ENCODE data around the gene RAB36.

RAB36 gene

GRCh38 chr22:23144932-23145877, at the start of gene RAB36:
RAB36 (plus strand) TSS chr22:23145477; CDS start chr22:23146617, 1,140 bp downstream.
- DNase-seq, result peak; percentile 82 to 86

- no peak for DNase-seq
These were observed 49.4 kb upstream of the RAB36 start for GRCh38 chr22:23095733-23096342.

GRCh38 chr22:23097412-23098229, 47.7 kb upstream of the RAB36 start:
- DNase-seq, result no peak

GRCh38 chr22:23098230-23098705, 47.0 kb upstream of the RAB36 start:
- no peak for DNase-seq

GRCh38 chr22:23098718-23099530, 46.4 kb upstream of the RAB36 start:
- DNase-seq, result no peak

- DNase-seq, result no peak
These were observed 45.8 kb upstream of the RAB36 start for GRCh38 chr22:23099531-23099804.

GRCh38 chr22:23100124-23100801, 45.0 kb upstream of the RAB36 start:
- DNase-seq, result no peak

GRCh38 chr22:23101524-23101923, 43.8 kb upstream of the RAB36 start:
- DNase-seq, result no peak

- no peak for DNase-seq
These were observed 43.1 kb upstream of the RAB36 start for GRCh38 chr22:23102002-23102655.

- DNase-seq, result no peak
These were observed 42.5 kb upstream of the RAB36 start for GRCh38 chr22:23102776-23103175.

- DNase-seq, result no peak
These were observed 41.9 kb upstream of the RAB36 start for GRCh38 chr22:23103199-23103954.

GRCh38 chr22:23104187-23104971, 40.9 kb upstream of the RAB36 start:
- no peak for DNase-seq

- DNase-seq, result no peak
These were observed 40.0 kb upstream of the RAB36 start for GRCh38 chr22:23105304-23105703.

GRCh38 chr22:23105919-23106318, 39.4 kb upstream of the RAB36 start:
- DNase-seq, result no peak

GRCh38 chr22:23106344-23106743, 38.9 kb upstream of the RAB36 start:
- DNase-seq, result no peak

- DNase-seq, result no peak
These were observed 38.3 kb upstream of the RAB36 start for GRCh38 chr22:23106906-23107367.

GRCh38 chr22:23107487-23108248, 37.6 kb upstream of the RAB36 start:
- no peak for DNase-seq

- no peak for DNase-seq
These were observed 36.8 kb upstream of the RAB36 start for GRCh38 chr22:23108249-23109078.

All from inflammatory macrophage treated with lipopolysaccharide for 1 hour (primary cell).